Measurements from ENCODE around the gene DNMBP.
"Not testable (repeated sequence)": the region's sequence is repeated elsewhere in the genome, so short reads cannot be mapped to it uniquely, and the experiment has no call there.

Gene DNMBP

GRCh38 chr10:99906470-99906869 is 103.3 kb downstream of the DNMBP start:
- DNase-seq, result no peak

GRCh38 chr10:99905971-99906370 is 103.8 kb downstream of the DNMBP start:
- no peak for DNase-seq

GRCh38 chr10:99895867-99896266 is 113.9 kb downstream of the DNMBP start:
- no peak for DNase-seq

GRCh38 chr10:99895066-99895465 is 114.7 kb downstream of the DNMBP start:
- DNase-seq, result not testable (repeated sequence)

- no peak for DNase-seq
Observed at GRCh38 chr10:99894613-99895012, 115.1 kb downstream of the DNMBP start.

GRCh38 chr10:99888622-99889021 is 121.1 kb downstream of the DNMBP start:
- no peak for DNase-seq

GRCh38 chr10:99883523-99883922 is 126.2 kb downstream of the DNMBP start:
- no peak for DNase-seq

- no peak for DNase-seq
Observed at GRCh38 chr10:99881371-99881770, 128.4 kb downstream of the DNMBP start.

- DNase-seq, result no peak
Observed at GRCh38 chr10:99880080-99880835, 129.5 kb downstream of the DNMBP start.

GRCh38 chr10:99875473-99875872 is 134.3 kb downstream of the DNMBP start:
- DNase-seq, result no peak

- DNase-seq, result no peak
Observed at GRCh38 chr10:99874341-99875085, 135.2 kb downstream of the DNMBP start.

- DNase-seq, result no peak
Observed at GRCh38 chr10:99873846-99874245, 135.9 kb downstream of the DNMBP start.

GRCh38 chr10:99872367-99873162 is 137.2 kb downstream of the DNMBP start:
- no peak for DNase-seq

GRCh38 chr10:99870123-99870730 is 139.5 kb downstream of the DNMBP start:
- DNase-seq, result no peak

GRCh38 chr10:99869581-99870122 is 140.1 kb downstream of the DNMBP start:
- DNase-seq, result no peak

- DNase-seq, result not testable (repeated sequence)
Observed at GRCh38 chr10:99867250-99867649, 142.5 kb downstream of the DNMBP start.

GRCh38 chr10:99863535-99864240 is 146.1 kb downstream of the DNMBP start:
- DNase-seq, result not testable (repeated sequence)

- DNase-seq, result no peak
Observed at GRCh38 chr10:99860466-99860865, 149.3 kb downstream of the DNMBP start.

GRCh38 chr10:99859585-99859984 is 150.2 kb downstream of the DNMBP start:
- DNase-seq, result peak; percentile 1

GRCh38 chr10:99858849-99859248 is 150.9 kb downstream of the DNMBP start:
- no peak for DNase-seq

GRCh38 chr10:99855479-99856071 is 154.2 kb downstream of the DNMBP start:
- DNase-seq, result no peak

GRCh38 chr10:99854860-99855259 is 154.9 kb downstream of the DNMBP start:
- DNase-seq, result no peak
